Prostate gland (tissue), 2 donors: Measurements from ENCODE around the gene DDX47.

Experiments
- CTCF ChIP-seq, 4 experiments: fragments of 200-600 bp in 2 of 4; fragments of 450-650 bp in 2 of 4; sonication (generic) in 2 of 4; IDR thresholded peaks; 1 replicate in 3 of 4; 2 replicates in 1 of 4; pipeline ENCODE4 v1.5.1; 2016 to 2019; ENCODE audit warnings: antibody characterized with exemption in 4 of 4, mild to moderate bottlenecking in 2 of 4, moderate library complexity in 2 of 4
- POLR2A ChIP-seq: fragments of 450-650 bp; IDR thresholded peaks from one replicate; pipeline ENCODE4 v1.6.1; 2016; ENCODE audit warnings: antibody characterized with exemption, mild to moderate bottlenecking
- POLR2AphosphoS5 ChIP-seq: sonication (generic); formaldehyde crosslinking; IDR thresholded peaks from one replicate; pipeline ENCODE4 v1.6.1; 2017; ENCODE audit warnings: antibody characterized with exemption

DNA sequence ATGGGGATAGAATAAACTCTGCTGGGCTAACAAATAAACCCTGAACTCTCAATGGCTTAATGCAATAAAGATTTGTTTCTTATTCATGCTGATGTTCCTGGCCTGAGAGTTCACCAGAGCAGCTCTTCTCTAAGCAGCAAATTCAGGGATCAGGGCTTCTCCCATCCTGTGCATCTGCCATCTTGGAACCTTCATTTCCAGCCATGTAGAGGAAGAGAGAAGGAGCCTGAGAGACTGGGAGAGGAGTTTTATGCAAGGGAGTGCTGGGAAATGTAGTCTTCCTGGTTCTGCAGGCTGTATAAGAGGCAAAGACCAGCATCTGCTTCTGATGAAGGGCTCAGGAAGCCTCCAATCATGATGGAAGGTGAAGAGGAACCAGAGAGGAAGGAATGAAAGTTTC, 48.3 kb upstream of the DDX47 start:
- TF ChIP-seq POLR2A (no peak), CTCF (IDR thresholded peaks at IDR 0.05) (no peak), POLR2AphosphoS5 (no peak)
